ENCODE measurements around the gene NEGR1.
"Not testable (repeated sequence)": the region's sequence is repeated elsewhere in the genome, so short reads cannot be mapped to it uniquely, and the experiment has no call there.

NEGR1 gene

DNA sequence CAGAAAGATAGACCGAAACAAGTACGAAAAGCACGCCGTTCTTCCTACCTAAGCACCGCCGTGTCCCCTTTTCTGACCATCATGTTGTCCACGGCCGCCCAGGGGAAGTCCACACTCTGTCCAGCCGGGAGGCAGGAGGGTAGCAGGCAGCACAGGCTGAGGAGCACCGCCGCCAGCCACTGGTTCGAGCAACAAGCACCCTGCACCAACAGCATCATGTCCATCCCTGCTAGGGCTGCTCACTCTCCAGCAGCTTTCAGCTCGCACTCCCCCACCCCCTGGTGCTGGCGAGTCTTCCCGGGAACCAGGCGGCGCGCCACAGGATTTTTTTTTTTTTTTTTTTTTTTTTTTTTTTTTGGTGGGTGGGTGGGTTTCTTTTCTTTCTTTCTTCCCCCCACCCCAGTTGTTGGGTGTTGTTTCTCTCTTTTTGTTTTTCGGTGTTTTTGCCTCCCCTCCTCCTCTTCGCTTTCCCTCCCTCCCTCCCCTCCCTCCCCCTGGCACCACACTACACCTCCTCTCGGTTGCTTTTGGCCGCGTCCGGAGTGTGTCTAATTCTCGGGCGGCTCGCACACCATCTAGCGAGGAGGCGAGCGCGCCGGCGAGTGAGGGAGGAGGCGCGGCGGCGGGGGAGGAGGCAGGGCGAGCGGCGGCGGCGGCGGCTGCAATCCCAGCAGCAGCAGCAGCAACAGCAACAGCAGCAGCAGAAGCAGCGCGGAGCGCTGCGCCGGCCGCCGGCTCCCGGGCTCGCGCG is at the start of gene NEGR1:
TSS of gene NEGR1 (minus strand) at position 269 of the 751 bp plus-strand sequence.
- peak; percentile 96 for DNase-seq

- no peak for DNase-seq
Observed at GRCh38 chr1:72326494-72326893, 44.2 kb upstream of the NEGR1 start.

- DNase-seq, result peak; percentile 4
Observed at GRCh38 chr1:72324451-72324850, 42.1 kb upstream of the NEGR1 start.

DNA sequence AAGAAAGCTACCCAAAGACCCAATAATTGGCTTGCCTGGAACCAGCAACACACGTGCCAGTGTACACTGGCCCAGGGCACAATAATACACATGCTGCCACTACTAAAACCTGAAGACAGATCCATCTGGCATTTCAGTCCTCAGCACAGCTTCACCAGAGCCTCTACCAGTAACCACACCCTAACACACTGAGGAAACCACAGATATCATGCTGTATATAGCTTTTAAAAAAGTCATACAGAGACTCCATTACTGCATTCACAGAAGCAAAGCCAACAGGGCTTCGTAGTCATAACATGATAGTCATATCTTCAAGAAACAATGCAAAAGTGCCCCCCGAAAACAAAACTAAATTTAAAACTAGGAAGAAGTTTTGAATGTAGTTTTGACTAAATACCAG is 40.6 kb upstream of the NEGR1 start:
- peak; percentile 24 for DNase-seq

- DNase-seq, result no peak
Observed at GRCh38 chr1:72296501-72296900, 14.2 kb upstream of the NEGR1 start.

DNA sequence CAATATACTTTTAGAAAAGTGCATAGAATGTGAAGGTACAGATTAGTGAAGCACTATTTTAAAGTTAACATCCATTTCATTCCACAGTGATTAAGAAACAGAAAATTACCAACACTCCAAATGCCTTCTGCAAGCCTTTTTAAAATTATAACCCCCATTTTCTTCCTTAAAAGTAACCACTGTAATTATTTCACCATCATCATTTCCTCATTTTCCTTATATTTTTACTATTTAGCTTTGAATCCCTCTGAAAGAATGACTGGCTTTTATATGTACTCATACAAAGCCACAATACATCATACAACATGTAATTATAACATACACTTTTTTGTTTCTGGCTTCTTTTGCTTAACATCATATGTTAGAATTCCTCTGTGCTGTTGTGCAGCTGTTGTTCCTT is 6.5 kb upstream of the NEGR1 start:
- DNase-seq, result peak; percentile 22

DNA sequence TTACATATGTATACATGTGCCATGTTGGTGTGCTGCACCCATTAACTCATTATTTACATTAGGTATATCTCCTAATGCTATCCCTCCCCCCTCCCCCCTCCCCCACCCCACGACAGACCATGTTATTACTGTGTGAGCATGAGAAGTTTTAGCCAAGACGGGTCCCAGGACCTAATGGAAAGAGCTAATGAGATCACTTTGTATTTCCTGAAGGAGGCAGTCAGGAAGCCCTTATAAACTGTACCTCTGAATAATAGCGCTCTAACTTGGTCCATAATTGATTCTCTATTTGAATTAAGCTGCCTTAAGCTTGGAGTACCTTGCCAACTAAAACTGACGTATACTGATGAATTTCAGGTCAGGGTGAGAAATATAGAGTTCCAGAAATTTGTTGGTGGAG is 4.1 kb upstream of the NEGR1 start:
- DNase-seq, result no peak

DNA sequence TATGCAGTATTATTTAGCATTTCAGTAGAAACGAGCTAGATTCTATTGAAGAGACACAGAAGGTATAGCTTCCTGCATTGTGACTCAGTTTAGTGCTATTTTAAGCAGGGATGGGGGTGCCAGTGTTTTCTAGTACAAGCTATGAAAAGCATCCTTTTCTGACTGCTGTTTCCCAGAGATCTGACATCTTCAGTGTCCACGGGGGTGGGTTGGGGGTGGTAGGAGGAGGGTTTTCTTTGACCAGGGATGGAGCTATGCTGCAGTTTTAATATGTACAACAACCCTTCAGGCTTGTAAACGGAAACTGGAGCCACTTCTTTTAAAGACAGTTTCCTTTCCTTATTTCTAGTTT is 2.7 kb upstream of the NEGR1 start:
- DNase-seq, result peak; percentile 28

GRCh38 chr1:72284348-72285073 is 2.2 kb upstream of the NEGR1 start:
- DNase-seq, result peak; percentile 76

DNA sequence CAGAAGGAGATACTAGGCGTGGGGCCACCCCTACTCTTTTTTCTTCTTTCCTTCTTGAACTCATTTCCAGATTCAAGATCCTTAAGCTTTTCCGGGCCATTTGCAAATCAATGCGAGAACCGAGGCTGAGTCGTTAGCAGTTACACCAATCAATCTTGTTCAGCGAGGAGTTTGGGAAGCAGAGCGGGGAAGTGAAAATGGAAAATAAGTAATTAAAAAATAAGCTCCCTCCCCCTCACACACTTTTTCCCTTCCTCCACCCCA is 1.7 kb upstream of the NEGR1 start:
- DNase-seq, result no peak

DNA sequence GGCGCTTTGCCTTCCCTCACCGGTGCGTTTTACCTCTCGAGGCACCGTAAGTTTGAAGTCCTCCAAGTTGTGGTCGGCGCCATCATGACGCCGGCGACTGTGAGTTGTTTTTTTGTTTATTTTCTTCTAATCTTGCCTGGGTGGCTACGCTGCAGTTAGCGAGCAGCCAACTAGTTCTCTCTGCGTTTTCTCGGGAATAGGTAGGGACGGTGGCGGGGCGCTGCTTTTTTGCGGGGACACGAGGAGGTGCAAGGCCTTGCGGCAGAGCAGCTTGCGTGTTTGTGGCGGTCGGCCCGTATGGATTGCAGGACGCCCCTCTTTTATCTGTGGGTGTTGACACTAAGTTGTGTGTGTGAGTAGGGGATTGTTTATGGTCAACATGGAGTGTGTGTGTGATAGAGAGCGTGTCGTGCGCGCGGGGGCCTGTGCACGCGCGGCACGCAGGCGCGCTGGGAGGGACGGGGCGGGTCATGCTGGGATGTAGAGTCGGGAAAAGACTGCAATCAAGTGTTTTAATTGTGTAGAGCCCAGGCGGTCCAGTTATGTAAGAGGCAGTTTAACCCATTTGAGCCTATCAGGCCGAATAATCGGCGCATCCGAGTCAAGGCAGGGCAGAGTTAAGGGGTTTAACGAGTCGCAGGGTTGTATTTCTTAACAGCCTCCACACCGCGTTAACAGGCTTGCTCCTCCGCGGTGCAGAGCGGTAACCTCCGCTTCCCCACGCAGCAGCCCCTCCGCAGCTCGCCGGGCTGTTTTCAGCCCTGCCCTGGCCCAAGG is 1.2 kb upstream of the NEGR1 start:
- DNase-seq, result peak; percentile 77

DNA sequence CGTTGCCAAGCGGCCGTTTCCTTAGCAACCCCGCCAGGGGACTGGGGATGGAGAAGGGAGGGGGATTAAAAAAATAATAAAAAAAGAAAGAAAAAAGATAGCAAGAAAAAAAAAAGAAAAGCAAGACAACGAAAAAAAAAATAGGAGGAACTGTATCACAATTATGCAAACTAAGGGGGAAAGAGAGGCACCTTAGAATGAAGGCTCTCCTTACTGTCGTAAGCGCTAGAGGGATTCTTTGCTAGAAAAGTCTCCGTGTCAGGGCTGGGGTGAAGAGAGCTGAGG is 625 bp upstream of the NEGR1 start:
- no peak for DNase-seq

DNA sequence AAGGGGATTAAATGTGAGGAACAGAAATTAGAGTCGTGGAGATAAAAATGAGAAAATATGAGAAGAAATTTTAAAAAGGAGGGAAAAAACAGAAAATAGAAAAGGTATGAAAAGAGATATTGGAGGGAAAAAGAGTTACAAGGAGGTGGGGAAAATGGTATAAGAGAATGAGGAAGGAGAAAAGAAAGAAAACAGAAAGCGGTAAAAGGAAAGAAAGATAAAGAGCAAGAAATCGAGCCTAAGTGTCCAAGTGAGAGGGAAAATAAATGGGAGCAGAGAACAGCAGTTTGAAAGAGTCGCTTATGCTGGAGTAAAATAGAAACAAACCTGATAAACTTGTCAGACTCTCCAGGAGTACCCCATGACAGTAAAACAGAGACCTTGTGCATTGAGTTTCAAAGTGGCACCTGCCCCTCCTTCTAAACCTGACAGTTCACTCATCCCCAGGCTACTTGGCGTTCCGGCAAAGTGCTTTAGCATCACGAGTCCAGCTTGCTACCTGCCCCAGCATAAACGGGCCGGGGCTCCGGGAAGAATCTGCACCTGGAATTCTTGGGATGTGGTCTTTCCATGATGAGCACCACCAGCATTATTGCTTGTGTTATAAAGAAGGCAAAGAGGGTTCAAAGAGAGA is 585 bp downstream of the NEGR1 start:
- peak; percentile 31 for DNase-seq

DNA sequence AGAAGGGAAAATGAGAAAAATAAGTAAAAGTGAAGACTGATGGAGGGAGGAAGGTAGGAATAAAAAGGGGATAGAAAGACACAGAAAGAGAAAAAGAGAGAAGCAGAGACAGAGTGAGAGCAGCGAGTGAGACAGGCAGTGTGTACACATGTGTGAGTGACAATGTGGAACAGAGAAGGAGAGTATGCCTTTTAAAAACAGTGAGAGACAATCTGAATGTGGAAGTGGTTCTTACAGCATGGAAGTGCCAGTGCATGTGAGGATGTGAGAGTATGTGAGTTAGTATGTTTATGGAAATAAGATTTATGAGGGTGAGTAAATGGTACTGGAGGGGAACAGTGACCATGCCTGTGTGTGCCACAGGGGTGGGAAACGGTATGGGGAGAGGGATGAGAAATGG is 1.2 kb downstream of the NEGR1 start:
- peak; percentile 36 for DNase-seq

DNA sequence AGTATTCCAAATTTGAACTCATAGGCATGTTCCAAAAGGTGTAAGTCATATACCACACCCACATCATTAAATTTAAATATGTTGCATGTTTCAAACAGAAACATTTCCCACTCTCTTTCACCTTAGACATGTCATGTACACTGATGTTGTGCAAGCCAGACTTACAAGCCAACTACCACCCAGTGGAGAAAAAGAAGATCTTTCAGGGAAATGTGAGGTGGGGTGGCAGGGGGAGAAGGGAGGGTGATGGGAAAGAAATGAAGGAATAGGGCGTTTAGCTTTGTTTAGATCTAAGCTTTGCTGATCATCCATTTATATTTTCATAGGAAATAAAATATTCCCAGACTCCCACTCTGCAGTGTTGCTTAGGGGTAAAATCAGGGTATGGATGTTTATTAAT is 1.6 kb downstream of the NEGR1 start:
- DNase-seq, result peak; percentile 29

DNA sequence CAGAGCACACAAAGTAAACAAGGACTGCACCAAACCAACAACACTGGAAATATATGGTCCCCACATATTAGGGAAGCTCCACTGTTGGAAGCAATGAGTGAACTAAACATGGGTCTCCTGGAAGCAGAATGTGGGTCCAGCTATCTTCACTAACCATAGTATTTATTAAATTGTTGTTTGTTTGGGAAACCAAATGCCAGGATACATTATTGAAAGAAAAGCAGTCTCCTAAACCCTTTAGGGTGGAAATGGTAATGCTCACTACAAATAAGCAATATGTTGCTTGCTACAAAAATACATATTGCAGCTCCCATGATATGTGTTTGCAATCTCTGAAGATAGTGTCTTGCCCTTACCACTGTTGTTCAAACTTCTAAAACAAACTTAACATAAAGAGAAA is 2.2 kb downstream of the NEGR1 start:
- DNase-seq, result no peak

DNA sequence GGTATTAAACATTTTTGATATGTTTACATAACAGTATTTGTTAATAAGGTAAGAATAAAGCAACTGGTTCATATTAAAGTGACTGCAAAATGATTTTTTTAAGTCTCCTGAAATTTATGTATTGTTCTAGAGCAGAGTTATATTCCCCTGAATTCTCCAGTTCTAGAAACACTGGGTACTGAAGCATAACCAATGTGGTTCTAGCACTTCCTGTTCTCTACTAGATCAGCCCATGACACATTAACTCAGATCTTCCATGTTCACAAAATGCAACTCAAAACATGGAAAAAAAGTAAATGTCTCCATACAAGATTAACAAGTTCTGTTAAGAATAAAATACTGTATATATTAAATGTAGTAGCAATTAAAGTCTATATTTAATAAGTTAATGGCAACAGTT is 3.9 kb downstream of the NEGR1 start:
- DNase-seq, result peak; percentile 50

DNA sequence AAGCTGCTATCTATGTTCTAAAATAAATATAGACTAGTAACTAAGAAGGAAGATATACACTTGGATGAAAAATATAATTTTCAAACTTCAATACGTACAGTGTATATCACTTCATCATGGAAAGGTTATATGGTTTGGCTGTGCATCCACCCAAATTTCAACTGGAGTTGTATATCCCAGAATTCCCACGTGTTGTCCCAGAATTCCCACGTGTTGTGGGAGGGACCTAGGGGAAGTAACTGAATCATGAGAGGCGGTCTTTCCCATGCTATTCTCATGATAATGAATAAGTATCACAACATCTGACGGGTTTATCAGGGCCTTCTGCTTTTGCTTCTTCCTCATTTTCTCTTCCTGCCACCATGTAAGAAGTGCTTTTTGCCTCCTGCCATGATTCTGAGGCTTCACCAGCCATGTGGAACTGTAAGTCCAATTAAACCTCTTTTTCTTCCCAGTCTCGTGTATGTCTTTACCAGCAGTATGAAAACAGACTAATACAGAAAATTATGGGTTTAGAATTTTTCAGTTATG is 10.7 kb downstream of the NEGR1 start:
- DNase-seq, result peak; percentile 29

DNA sequence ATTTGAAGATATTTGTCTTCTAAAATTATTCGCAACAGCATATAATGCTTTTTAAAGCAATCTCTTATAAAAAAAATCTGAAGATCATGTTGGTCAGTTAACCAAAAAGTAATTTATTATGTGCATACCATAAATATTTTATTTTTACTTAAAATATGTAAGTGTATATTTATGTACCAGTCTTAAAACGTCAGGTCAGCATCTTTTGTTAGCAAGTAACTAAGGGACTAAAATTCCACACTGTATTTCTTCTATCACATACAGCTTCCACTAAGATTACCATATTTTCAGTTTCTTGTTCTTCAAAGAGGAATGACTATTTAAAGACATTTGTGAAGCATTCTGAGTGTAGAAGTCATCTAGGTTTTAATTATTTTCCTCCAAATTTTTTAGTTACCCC is 19.6 kb downstream of the NEGR1 start:
- DNase-seq, result no peak

GRCh38 chr1:72253132-72253531 is 29.2 kb downstream of the NEGR1 start:
- DNase-seq, result no peak

GRCh38 chr1:72241397-72241796 is 40.9 kb downstream of the NEGR1 start:
- DNase-seq, result no peak

- DNase-seq, result not testable (repeated sequence)
Observed at GRCh38 chr1:72235931-72236330, 46.4 kb downstream of the NEGR1 start.

GRCh38 chr1:72235062-72235461 is 47.3 kb downstream of the NEGR1 start:
- no peak for DNase-seq

DNA sequence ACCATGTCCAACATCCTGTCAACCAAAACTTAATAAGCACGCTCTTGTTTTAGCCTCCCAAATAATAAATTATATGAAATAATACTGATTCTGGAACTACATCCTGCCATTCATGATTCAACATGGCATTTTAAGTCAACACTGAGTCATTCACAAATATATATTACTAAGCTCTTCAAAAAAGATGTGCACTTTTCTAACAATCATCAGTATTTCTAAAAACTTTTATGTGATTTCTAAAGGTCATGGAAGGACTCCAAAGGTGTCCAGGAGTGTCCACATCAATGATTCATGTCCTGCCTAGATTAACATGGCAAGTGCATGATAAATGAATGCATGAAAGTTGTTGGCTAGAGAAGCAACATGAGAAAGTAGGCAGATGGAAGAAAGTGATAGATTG is 51.6 kb downstream of the NEGR1 start:
- DNase-seq, result no peak
